ENCODE data around the gene NCOR2. TPM values are rescaled to one million over a fixed set of nuclear protein-coding genes. Genes with fewer than 3 reads are reported as not detected.
A peak's percentile ranks its signal among the peaks of the same experiment; 100 is the strongest.

NCOR2 gene
- total and polyA plus RNA-seq, 11 donors = 62.1 to 184 (median 127) TPM

DNA sequence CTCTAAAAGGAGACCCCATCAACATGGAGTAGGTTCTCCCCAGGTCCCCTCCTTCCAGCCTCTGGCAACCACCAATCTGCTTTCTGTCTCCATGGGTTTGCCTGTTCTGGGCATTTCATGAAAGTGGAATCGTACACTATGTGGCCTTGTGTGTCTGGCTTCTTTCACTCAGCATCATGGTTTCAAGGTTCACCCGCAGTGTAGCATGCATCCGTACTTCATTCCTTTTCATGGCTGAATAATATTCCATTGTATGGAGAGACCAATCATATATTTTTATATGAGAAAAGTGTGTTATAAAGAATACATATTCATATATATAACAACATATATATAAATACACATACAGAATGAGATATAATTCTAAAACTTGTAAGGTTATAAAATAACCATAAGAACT, 19.8 kb downstream of the NCOR2 start:
- WGBS, 4 donors = 95 to 97% (median 96%) methylated on average over 3 of the region's 3 CpGs
- ATAC-seq = no peak
- no peak overlapping the region for H3K4me3 ChIP-seq
- peaks cover 0 to 9% (median 0%) of the 10 kb centered on the region in 9 donors for H3K36me3 ChIP-seq
- DNase-seq = no peak
- TF ChIP-seq POLR2A (IDR thresholded peaks at IDR 0.05) = no peak
- TF ChIP-seq, protein P1, sequence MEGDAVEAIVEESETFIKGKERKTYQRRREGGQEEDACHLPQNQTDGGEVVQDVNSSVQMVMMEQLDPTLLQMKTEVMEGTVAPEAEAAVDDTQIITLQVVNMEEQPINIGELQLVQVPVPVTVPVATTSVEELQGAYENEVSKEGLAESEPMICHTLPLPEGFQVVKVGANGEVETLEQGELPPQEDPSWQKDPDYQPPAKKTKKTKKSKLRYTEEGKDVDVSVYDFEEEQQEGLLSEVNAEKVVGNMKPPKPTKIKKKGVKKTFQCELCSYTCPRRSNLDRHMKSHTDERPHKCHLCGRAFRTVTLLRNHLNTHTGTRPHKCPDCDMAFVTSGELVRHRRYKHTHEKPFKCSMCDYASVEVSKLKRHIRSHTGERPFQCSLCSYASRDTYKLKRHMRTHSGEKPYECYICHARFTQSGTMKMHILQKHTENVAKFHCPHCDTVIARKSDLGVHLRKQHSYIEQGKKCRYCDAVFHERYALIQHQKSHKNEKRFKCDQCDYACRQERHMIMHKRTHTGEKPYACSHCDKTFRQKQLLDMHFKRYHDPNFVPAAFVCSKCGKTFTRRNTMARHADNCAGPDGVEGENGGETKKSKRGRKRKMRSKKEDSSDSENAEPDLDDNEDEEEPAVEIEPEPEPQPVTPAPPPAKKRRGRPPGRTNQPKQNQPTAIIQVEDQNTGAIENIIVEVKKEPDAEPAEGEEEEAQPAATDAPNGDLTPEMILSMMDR (IDR thresholded peaks at IDR 0.05) = no peak
- no peaks in the 10 kb centered on the region for H3K9me3 ChIP-seq
- intact Hi-C loops (cut with DNase I) = no loop called here
- H3K4me1 ChIP-seq = peaks cover 14 to 94% (median 78%) of the 10 kb centered on the region in 12 donors
- H3K27ac ChIP-seq = no peak overlapping the region
- no peaks in the 10 kb centered on the region for H3K27me3 ChIP-seq

DNA sequence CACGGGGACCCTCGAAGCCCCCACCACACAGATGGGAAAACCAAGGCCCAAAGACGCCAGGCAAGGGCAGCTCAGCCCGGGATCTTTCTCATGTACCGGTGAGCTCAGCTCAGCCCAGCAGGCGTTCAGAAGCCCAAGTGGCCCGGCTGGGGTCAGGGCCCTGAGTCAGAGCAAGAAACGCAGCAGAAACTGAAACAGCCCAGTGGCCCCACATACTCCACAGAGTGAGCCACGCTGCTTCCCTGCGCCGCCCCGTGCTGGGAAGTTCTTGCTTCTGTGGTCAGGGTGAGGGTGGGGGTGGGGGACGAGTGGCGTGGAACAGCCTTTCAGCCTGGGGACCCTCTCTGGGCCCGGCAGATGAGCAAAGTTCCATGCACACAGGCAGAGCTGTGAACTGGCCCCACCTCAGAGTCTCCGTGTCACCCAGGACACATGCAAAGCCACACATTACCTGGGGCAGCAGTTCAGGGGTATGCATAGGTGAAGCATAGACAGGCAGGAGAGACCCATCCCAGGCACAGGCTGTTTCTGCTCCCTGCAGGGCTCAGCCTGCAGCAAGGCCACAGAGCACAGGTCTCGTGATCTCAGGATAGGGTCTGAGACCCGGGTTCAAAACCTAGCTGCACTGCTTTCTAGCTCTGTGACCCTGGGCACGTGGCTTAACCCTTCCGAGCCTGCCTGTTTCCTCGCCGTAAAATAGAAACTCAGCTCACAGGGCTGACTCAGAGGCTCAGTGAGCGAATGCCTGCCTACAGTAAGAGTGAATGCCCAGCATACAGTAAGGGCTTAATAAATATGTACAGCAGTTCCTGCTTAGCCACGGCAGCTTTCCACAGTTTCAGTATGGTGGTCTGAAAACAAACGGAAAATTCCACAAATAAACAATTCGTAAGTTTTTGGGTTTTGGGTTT, 21.6 kb downstream of the NCOR2 start:
- peaks cover 6 to 84% (median 68%) of the 10 kb centered on the region in 12 donors for H3K4me1 ChIP-seq
- H3K27ac ChIP-seq = no peak overlapping the region
- intact Hi-C loops (cut with DNase I) = no loop called here
- no peak for TF ChIP-seq POLR2A (IDR thresholded peaks at IDR 0.05)
- TF ChIP-seq, protein P1 (IDR thresholded peaks at IDR 0.05) = no peak
- DNase-seq (peak in 1 of 5 donors; percentile 34), ATAC-seq (peak in 1 of 4 donors; percentile 18)
- no peaks in the 10 kb centered on the region for H3K9me3 ChIP-seq
- H3K36me3 ChIP-seq = peaks cover 0 to 9% (median 0%) of the 10 kb centered on the region in 9 donors
- no peaks in the 10 kb centered on the region for H3K27me3 ChIP-seq
- 80 to 86% (median 84%) methylated on average over 18 to 26 of the region's 26 CpGs for WGBS, 4 donors
- H3K4me3 ChIP-seq = no peak overlapping the region

DNA sequence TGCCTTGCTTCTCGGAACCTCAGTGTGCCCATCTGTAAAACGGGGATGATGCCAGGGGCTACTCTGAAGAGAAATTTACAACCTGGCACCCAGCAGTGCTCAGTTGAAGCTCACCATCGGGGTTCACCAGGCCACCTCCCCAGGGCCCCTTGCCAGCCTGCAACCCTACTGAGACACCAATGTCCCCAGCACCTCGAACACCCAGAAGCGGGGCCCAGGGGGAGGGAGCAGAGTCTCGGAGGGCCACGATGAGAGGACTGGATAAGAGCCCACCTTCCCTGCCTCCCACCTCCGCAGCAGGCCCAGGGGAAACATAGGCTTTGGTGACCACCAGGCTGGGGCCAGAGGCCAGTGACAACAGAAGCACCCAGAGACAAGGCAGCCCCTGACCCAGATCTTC, 22.4 kb downstream of the NCOR2 start:
- DNase-seq (no peak), ATAC-seq (no peak)
- TF ChIP-seq, protein P1 (IDR thresholded peaks at IDR 0.05) = no peak
- no peak for TF ChIP-seq POLR2A (IDR thresholded peaks at IDR 0.05)
- 75 to 93% (median 80%) methylated on average over 3 to 8 of the region's 8 CpGs for WGBS, 4 donors
- Histone ChIP-seq H3K4me1 (peaks cover 3 to 78% (median 60%) of the 10 kb centered on the region in 12 donors), H3K36me3 (peaks cover 0 to 9% (median 0%) of the 10 kb centered on the region in 9 donors), H3K4me3 (no peak overlapping the region), H3K27ac (no peak overlapping the region), H3K9me3 (no peaks in the 10 kb centered on the region), H3K27me3 (no peaks in the 10 kb centered on the region)
- intact Hi-C loops (cut with DNase I) = no loop called here

DNA sequence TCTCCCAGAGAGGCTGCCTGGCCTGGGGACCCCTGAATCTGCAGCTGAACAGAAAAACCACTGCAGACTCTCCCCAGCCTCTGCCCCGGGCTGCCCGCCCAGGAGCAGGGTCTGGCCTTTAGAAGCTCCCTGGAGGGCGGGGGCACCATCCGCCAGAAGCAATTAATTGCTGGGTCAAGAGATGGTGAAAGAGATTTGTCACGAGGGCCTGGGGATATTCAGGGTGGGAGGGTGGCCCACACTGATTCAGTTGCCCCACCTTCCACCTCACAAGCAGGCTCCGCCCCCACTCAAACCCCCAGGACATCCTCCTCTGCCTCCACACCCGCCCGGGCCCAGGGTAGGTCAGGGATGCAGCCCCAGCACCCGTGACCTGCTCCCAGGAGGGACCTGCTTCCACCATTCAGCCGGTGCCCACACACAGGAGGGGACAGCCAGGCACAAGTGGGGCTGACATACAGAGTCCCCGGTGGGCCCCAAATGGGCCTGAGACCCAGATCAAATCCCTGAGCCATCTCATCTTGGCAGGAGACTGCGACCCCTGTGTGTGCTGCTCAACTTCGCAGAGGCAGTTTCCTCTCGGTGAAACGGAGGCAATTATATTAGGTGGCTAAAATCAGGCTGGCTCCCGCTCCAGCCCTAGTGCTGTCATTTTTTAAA, 23.0 kb downstream of the NCOR2 start:
- Histone ChIP-seq H3K9me3 (no peaks in the 10 kb centered on the region), H3K36me3 (peaks cover 0 to 9% (median 0%) of the 10 kb centered on the region in 9 donors), H3K27me3 (no peaks in the 10 kb centered on the region), H3K4me3 (no peak overlapping the region), H3K27ac (no peak overlapping the region), H3K4me1 (peaks cover 3 to 78% (median 59%) of the 10 kb centered on the region in 12 donors)
- no peak for DNase-seq
- TF ChIP-seq, protein P1 (IDR thresholded peaks at IDR 0.05) = no peak
- no peak for TF ChIP-seq POLR2A (IDR thresholded peaks at IDR 0.05)
- 44 to 58% (median 49%) methylated on average over 8 to 16 of the region's 16 CpGs for WGBS, 4 donors
- intact Hi-C loops (cut with DNase I) = no loop called here
- ATAC-seq = peak in 1 of 4 donors; percentile 3

All from heart left ventricle (tissue), 16 donors.